Raji (cell line): ENCODE measurements around the gene LENEP.

Source experiments
- POLR2A ChIP-seq: IDR thresholded peaks from 2 replicates; pipeline ENCODE4 v1.6.1; 2011; ENCODE audit warnings: low read depth, low read length, control low read depth; ENCODE audit not compliant: insufficient read depth

The LENEP gene

DNA sequence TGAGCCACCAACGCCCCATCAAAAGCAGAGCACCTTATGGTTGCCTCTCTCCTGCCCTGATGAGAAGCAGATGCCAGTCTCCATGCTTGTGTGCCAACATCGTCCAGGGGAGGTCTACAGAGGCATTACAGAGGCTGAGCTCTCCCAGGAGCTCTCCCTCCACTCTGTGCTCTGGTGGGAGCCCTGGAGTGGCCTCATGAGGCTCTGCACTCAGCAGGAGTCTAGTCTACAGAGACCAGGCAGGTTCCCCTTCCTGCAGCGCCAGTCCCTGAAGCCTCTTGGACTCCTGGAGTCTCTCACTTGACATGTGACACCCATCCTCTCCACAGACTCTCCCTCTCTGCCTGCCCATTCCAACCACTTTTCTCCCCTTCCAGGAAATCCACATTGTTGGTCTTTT, 43.7 kb downstream of the LENEP start:
- TF ChIP-seq POLR2A, result no peak

DNA sequence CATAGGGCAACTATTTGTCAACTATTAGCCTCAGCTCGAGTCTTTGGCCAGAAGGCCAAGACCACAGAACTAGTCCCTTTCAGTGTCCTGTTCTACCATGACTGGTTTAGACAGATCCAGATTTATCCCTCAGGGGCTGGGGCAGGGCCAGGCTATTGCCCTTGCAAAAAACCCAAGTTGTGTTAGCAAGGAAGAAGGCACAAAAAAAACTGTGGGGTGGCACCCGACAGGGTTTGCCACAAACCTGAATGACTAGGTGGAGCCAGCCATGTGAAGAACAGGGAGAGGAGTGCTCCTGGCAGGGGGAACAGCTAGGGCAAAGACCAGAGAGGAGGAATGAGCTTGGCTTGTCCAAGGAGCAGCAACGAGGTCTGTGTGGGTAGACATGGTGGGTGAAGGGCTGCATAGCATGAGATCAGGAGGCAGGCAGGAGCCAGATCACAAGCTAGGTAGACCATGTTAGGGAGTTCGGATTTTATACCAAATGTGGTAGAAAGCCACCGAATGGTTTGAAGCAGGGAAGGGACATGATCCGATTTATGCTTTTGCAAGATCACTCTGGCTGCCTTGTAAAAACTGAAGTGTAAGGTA, 44.6 kb downstream of the LENEP start:
- no peak for TF ChIP-seq POLR2A

DNA sequence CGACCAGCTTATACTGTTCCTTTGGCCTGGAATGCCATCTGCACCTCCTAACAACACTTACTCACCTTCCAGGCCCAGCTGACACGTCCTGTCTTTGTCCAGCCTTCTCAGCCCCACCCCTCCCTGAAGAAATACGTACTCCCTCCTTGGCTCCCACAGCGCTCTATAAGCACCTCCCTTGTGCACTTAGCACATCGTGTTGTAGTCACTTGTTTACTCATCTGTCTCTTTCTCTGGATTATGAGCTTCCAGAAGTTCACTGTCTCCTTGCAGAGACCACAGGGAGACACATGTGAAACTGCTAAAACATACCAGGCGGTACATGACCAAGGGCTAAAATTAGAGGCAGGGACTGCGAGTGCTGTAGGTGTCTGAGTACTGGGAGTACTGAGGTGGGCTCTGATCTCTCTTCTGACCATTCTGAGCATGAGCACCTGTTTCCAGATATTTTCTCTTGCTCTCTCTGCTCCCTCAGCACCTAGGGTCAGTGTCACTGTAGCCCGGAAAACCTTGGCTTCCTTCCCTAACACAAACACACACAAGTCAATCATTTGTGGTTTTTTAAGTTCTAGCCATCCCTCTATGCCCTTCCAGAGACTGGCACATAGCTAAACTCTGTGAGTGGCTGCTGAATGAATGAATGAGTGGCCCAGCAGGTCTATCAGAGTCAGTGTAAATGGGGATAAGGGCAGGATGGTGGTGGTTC, 45.4 kb downstream of the LENEP start:
- TF ChIP-seq POLR2A, result no peak

DNA sequence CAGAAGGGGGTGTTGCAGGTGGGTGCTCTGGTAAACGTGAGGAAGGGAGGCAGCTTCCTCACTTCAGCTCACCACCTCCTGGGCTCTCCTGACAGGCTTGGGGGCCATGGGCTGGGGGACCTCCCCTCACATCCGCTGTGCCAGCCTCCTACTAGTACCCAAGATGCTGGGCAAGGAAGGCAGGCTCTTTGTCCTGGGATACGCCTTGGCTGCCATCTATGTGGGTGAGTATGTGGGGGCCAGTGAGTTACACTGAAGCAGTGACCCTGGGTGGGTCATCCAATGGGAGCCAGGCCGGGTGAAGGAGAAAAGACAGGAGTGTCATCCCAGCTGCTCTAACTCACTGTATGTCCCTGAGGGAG, 45.9 kb downstream of the LENEP start:
- no peak for TF ChIP-seq POLR2A

DNA sequence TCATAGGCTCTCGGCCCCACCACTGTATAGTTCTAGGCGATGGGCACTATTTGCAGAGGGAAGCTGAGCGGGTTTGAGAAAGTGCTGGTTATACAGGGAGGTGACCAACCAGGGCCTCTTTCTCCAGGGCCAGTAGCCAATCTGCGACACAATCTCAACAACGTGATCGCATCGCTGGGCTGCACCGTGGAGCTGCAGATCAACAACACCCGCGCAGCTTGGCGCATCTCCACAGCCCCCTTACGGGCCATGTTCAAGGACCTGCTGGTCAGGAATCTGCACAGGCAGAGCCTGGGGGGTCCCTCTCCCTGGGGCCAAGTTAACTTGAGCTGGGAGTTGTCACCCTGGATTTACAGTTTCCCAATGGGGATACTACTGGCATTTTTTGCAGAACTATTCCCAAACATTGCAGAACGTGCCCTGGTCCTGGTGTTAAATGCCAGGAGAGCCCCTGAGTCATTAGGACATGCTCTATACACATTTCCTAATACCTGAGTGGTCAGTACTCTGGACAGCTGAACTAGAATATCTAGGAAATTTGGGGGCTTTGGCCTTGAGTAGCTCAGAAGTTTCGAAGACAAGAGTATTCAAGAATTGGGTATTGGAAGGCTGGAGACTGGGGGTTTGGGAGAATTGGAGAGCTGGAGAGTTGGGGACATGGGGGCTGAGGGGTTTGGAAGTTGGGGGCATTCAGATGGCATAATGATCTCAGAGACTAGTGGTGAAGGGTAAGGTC, 47.1 kb downstream of the LENEP start:
- TF ChIP-seq POLR2A, result no peak

DNA sequence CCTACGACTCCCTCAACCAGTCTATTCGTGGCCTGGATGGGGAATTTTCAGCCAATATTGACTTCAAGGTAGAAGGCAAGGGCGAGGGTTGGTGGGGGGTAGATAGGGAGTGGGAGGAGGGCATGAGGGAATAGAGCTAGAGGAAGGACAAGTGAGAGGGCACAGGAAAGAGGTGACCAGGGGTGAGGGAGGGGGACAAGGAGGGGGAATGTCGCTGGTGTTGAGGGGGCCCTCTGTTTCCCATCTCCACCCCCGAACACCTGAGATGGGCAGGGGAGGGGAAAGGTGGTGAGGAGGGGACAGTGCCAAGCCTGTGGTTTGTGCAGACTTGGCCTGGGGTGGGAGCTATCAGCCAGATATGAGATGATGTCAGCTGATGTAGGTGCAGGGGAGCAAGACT, 49.4 kb downstream of the LENEP start:
- no peak for TF ChIP-seq POLR2A

DNA sequence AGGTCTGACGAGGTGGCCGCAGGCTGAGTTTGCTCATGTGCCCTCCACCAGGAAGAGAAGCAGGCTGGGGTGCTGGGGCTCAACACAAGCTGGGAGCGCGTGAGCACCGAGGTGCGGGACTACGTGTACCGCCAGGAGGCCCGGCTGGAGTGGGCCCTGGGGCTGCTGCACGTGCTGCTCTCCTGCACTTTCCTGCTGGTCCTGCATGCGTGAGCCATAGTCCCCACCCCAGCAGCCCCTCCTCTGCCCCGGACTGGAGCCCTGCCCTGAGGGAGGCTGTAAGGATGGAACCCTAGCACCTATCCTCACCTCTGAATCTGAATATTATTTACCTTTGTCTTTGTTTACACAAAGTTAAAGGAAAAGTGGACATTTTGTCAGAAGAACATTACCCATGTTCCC, 49.9 kb downstream of the LENEP start:
- no peak for TF ChIP-seq POLR2A

DNA sequence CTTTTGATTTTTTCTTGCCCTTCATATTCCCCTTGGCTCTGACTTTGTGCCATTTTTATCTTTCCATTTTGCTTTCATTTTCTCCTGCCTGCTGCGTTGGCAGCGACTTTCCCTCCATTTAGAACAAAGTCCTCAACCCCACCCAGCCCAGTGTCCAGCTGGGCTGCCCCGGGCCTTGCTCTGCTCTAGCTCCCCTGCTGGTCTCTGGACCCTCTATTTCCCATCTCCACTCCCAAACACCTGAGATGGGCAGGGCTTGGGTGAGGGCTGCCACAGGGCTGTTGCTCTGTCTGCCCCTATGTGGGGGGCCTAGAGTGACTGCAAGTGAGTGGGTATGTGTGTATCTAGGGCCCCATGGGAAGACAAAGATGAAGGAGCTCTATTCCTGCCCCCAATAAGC, 50.4 kb downstream of the LENEP start:
- no peak for TF ChIP-seq POLR2A
